ENCODE results near the gene SHROOM3. TPM values are rescaled to one million over a fixed set of nuclear protein-coding genes. Genes with fewer than 3 reads are reported as not detected.

SHROOM3 gene
- total and polyA plus RNA-seq, 4 donors, result 4.7 to 25.8 (median 8.7) TPM

DNA sequence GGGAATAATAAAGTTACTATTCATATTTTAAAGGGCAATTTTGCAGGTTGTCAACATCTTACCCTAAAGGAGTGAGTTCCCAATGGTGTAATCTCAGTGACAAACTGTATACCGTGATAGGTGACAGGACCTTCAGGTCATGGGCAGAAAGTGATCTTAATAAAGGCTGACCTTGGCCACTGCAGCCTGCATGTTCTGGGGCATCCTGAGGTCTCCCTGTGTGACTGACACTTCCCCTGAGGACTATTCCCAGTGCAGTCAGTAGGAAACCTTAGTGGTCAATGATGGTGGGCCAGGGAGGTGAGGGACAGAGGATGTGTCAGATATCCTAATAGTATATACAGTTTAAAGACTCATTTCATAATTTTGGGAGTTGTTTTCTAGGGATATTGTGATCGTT, 137.2 kb downstream of the SHROOM3 start:
- no peak for DNase-seq (ENCODE audit: low spot score)
- Histone ChIP-seq H3K9ac (ENCODE audit: low read depth in 1 of 2, low read length in 2 of 2) (no peak overlapping the region), H3K4me3 (ENCODE audit: low read depth in 1 of 3, low read length in 3 of 3) (no peak overlapping the region), H3K27ac (ENCODE audit: low read depth in 1 of 2, low read length in 2 of 2) (peak overlapping the region; percentile 80 to 95), H3K9me3 (ENCODE audit: control insufficient read depth in 4 of 4, low read length in 3 of 4) (no peaks in the 10 kb centered on the region), H3K4me1 (ENCODE audit: control insufficient read depth in 4 of 4, insufficient read depth in 4 of 4, low read length in 3 of 4) (peaks cover 0 to 44% (median 13%) of the 10 kb centered on the region in 4 donors), H3K36me3 (ENCODE audit: control insufficient read depth in 4 of 4, insufficient read depth in 3 of 4, low read depth in 1 of 4, low read length in 3 of 4) (no peaks in the 10 kb centered on the region), H3K27me3 (ENCODE audit: control insufficient read depth in 4 of 4, insufficient read depth in 4 of 4, low read length in 3 of 4) (no peaks in the 10 kb centered on the region)
- WGBS, result 61% methylated on average over 2 of the region's 2 CpGs
- no peak for TF ChIP-seq ATF3 (IDR thresholded peaks at IDR 0.05)
- TF ChIP-seq RXRA (IDR thresholded peaks at IDR 0.05), result peak in 1 of 2 donors; percentile 12
- TF ChIP-seq, protein P1, sequence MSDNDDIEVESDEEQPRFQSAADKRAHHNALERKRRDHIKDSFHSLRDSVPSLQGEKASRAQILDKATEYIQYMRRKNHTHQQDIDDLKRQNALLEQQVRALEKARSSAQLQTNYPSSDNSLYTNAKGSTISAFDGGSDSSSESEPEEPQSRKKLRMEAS (IDR thresholded peaks at IDR 0.05), result no peak
- TF ChIP-seq EGR1 (IDR thresholded peaks at IDR 0.05; ENCODE audit: low read depth in 2 of 2), result no peak
- no peak for TF ChIP-seq NR2F2 (IDR thresholded peaks at IDR 0.05)
- no peak for TF ChIP-seq FOXA1 (IDR thresholded peaks at IDR 0.05)
- TF ChIP-seq RAD21 (IDR thresholded peaks at IDR 0.05), result no peak
- TF ChIP-seq, protein P2, sequence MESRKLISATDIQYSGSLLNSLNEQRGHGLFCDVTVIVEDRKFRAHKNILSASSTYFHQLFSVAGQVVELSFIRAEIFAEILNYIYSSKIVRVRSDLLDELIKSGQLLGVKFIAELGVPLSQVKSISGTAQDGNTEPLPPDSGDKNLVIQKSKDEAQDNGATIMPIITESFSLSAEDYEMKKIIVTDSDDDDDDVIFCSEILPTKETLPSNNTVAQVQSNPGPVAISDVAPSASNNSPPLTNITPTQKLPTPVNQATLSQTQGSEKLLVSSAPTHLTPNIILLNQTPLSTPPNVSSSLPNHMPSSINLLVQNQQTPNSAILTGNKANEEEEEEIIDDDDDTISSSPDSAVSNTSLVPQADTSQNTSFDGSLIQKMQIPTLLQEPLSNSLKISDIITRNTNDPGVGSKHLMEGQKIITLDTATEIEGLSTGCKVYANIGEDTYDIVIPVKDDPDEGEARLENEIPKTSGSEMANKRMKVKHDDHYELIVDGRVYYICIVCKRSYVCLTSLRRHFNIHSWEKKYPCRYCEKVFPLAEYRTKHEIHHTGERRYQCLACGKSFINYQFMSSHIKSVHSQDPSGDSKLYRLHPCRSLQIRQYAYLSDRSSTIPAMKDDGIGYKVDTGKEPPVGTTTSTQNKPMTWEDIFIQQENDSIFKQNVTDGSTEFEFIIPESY (IDR thresholded peaks at IDR 0.05), result no peak

DNA sequence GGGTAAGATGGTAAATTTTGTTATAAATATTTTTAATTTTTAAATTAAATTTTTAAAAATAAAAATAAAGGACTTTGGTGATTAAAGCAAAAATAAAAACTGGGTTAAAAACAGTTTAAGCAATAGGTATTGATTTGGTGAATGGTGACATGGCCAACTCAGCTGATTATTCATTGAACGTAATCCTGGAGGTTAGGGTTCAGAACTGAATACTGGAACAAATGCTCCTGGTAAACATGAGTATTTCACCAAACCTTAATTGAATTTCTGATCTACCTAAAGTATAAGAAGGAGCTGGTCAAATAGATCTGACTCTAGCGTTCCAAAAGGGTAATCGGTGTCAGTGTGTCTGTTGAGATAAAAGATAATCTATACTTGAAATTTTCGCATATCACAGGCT, 141.8 kb downstream of the SHROOM3 start:
- TF ChIP-seq, protein P2 (IDR thresholded peaks at IDR 0.05), result no peak
- TF ChIP-seq JUND (IDR thresholded peaks at IDR 0.05) (peak; percentile 20 to 57), ATF3 (IDR thresholded peaks at IDR 0.05) (no peak), RAD21 (IDR thresholded peaks at IDR 0.05) (peak; percentile 20 to 30), EGR1 (IDR thresholded peaks at IDR 0.05; ENCODE audit: low read depth in 2 of 2) (no peak), GABPA (IDR thresholded peaks at IDR 0.05 in 1 of 2, conservative IDR thresholded peaks at IDR 0.05 in 1 of 2) (no peak), SP1 (IDR thresholded peaks at IDR 0.05) (peak; percentile 62), RXRA (IDR thresholded peaks at IDR 0.05) (peak; percentile 52 to 72), FOXA1 (IDR thresholded peaks at IDR 0.05) (peak; percentile 39), NR2F2 (IDR thresholded peaks at IDR 0.05) (no peak), YY1 (IDR thresholded peaks at IDR 0.05) (peak; percentile 54), HNF4A (conservative IDR thresholded peaks at IDR 0.05) (peak; percentile 67 to 81), FOXA2 (IDR thresholded peaks at IDR 0.05) (peak; percentile 62), HNF4G (IDR thresholded peaks at IDR 0.05) (no peak), TAF1 (conservative IDR thresholded peaks at IDR 0.05) (no peak)
- TF ChIP-seq, protein P3, sequence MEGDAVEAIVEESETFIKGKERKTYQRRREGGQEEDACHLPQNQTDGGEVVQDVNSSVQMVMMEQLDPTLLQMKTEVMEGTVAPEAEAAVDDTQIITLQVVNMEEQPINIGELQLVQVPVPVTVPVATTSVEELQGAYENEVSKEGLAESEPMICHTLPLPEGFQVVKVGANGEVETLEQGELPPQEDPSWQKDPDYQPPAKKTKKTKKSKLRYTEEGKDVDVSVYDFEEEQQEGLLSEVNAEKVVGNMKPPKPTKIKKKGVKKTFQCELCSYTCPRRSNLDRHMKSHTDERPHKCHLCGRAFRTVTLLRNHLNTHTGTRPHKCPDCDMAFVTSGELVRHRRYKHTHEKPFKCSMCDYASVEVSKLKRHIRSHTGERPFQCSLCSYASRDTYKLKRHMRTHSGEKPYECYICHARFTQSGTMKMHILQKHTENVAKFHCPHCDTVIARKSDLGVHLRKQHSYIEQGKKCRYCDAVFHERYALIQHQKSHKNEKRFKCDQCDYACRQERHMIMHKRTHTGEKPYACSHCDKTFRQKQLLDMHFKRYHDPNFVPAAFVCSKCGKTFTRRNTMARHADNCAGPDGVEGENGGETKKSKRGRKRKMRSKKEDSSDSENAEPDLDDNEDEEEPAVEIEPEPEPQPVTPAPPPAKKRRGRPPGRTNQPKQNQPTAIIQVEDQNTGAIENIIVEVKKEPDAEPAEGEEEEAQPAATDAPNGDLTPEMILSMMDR (IDR thresholded peaks at IDR 0.05; ENCODE audit: low read depth, low read length, missing input control), result no peak
- TF ChIP-seq, protein P4, sequence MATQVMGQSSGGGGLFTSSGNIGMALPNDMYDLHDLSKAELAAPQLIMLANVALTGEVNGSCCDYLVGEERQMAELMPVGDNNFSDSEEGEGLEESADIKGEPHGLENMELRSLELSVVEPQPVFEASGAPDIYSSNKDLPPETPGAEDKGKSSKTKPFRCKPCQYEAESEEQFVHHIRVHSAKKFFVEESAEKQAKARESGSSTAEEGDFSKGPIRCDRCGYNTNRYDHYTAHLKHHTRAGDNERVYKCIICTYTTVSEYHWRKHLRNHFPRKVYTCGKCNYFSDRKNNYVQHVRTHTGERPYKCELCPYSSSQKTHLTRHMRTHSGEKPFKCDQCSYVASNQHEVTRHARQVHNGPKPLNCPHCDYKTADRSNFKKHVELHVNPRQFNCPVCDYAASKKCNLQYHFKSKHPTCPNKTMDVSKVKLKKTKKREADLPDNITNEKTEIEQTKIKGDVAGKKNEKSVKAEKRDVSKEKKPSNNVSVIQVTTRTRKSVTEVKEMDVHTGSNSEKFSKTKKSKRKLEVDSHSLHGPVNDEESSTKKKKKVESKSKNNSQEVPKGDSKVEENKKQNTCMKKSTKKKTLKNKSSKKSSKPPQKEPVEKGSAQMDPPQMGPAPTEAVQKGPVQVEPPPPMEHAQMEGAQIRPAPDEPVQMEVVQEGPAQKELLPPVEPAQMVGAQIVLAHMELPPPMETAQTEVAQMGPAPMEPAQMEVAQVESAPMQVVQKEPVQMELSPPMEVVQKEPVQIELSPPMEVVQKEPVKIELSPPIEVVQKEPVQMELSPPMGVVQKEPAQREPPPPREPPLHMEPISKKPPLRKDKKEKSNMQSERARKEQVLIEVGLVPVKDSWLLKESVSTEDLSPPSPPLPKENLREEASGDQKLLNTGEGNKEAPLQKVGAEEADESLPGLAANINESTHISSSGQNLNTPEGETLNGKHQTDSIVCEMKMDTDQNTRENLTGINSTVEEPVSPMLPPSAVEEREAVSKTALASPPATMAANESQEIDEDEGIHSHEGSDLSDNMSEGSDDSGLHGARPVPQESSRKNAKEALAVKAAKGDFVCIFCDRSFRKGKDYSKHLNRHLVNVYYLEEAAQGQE (IDR thresholded peaks at IDR 0.05), result peak; percentile 33
- TF ChIP-seq, protein P1 (IDR thresholded peaks at IDR 0.05), result peak; percentile 14
- no peak overlapping the region for H3K4me3 ChIP-seq (ENCODE audit: low read depth in 1 of 3, low read length in 3 of 3)
- H3K27ac ChIP-seq (ENCODE audit: low read depth in 1 of 2, low read length in 2 of 2), result peak overlapping the region; percentile 49 to 83
- no peak for DNase-seq (ENCODE audit: low spot score)
- no peaks in the 10 kb centered on the region for H3K27me3 ChIP-seq (ENCODE audit: control insufficient read depth in 4 of 4, insufficient read depth in 4 of 4, low read length in 3 of 4)
- WGBS, result 40% methylated on average over 4 of the region's 4 CpGs
- H3K36me3 ChIP-seq (ENCODE audit: control insufficient read depth in 4 of 4, insufficient read depth in 3 of 4, low read depth in 1 of 4, low read length in 3 of 4), result no peaks in the 10 kb centered on the region
- H3K9me3 ChIP-seq (ENCODE audit: control insufficient read depth in 4 of 4, low read length in 3 of 4), result no peaks in the 10 kb centered on the region
- H3K4me1 ChIP-seq (ENCODE audit: control insufficient read depth in 4 of 4, insufficient read depth in 4 of 4, low read length in 3 of 4), result peaks cover 0 to 22% (median 3%) of the 10 kb centered on the region in 4 donors
- H3K9ac ChIP-seq (ENCODE audit: low read depth in 1 of 2, low read length in 2 of 2), result no peak overlapping the region

All from liver (tissue), 9 donors.